GM18498 (cell line): Measurements from ENCODE around the gene RNU6-7.

Source experiments
- ATAC-seq: cut with Tn5 transposase; IDR thresholded peaks from one replicate; pipeline ENCODE4 v1.9.1; 2021; ENCODE audit warnings: mild to moderate bottlenecking, moderate library complexity; ENCODE audit not compliant: unreplicated experiment

RNU6-7 gene

DNA sequence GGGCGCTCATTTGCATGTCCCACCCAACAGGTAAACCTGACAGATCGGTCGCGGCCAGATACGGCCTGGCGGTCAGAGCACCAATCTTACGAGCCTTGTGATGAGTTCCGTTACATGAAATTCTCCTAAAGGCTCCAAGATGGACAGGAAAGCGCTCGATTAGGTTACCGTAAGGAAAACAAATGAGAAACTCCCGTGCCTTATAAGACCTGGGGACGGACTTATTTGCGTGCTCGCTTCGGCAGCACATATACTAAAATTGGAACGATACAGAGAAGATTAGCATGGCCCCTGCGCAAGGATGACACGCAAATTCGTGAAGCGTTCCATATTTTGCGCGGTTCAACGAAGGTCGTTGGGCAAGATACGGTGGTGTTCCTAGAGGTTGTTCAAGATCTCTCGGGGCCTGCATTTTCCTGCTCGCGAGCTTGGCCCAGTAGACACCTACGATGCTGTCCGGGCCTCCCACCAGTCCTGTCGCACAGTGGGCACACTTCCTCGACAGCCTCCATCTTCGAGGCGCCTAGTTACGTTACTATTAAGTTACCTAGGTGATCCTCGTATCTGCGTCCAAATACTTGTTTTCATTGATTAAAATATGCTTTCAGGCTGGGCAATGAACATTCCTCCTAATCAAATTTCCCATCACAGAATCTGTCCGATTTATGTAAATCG lies at the start of gene RNU6-7:
Gene RNU6-7, plus strand, starts transcription at position 230 of the 675 bp plus-strand sequence.
- no peak for ATAC-seq

GRCh38 chr14:32166029-32166428 lies 35.8 kb upstream of the RNU6-7 start:
- no peak for ATAC-seq

DNA sequence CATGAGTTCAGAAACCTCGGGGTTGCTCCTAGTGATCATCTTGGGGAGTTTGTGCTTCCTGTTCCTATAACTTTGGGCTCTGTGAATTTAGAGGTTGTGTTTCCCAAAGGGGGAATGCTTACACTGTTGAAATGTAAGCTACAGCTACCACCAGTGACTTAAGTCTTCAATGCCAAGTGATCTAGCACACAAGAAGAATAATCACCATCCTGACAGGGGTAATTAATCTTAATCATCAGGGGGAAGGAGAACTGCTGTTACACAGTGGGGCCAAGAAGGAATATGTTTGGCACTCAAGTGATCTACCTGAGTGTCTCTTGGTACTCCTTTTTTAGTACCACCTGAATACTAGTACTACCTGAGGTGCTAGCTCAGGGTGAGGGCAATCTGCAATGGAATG lies 34.9 kb upstream of the RNU6-7 start:
- no peak for ATAC-seq

DNA sequence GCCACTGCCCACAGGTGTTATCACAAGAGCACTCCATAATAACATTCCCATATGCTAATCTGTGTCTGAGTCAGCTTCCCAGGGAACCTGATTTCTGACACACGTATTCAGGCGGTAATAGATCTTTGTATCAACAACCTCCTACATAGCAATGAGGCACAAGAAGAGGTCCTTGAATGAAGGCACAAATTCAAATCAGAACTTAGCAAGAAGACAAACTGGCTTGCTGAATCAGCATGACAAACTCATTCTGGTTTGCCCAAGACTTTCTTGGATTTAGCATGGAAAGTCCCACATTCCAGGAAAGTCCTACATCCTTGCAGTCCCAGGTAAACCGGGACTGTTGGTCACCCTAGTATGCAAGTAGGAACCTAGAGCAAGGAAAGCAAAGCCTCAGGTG lies 33.9 kb upstream of the RNU6-7 start:
- ATAC-seq = no peak

- no peak for ATAC-seq
Measured at GRCh38 chr14:32169191-32169590, 32.7 kb upstream of the RNU6-7 start.

DNA sequence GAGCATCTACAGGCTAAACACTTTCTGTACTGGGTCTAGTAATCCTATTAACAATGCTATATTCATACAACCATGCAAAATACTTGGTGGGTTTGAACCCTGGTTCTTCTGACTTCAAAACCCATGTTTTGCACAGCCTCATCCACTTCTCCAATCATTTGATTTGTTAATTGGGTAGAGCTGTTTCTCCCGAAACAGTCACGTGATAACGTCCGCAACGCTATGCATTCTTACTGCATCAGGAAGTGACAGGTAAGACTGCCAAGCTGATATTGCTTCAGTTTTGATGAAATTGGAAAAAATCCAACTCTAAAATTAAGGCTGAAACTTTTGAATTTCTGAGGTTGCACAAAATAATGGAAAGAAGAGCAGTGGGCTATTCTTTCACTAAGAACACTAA lies 30.4 kb upstream of the RNU6-7 start:
- no peak for ATAC-seq

DNA sequence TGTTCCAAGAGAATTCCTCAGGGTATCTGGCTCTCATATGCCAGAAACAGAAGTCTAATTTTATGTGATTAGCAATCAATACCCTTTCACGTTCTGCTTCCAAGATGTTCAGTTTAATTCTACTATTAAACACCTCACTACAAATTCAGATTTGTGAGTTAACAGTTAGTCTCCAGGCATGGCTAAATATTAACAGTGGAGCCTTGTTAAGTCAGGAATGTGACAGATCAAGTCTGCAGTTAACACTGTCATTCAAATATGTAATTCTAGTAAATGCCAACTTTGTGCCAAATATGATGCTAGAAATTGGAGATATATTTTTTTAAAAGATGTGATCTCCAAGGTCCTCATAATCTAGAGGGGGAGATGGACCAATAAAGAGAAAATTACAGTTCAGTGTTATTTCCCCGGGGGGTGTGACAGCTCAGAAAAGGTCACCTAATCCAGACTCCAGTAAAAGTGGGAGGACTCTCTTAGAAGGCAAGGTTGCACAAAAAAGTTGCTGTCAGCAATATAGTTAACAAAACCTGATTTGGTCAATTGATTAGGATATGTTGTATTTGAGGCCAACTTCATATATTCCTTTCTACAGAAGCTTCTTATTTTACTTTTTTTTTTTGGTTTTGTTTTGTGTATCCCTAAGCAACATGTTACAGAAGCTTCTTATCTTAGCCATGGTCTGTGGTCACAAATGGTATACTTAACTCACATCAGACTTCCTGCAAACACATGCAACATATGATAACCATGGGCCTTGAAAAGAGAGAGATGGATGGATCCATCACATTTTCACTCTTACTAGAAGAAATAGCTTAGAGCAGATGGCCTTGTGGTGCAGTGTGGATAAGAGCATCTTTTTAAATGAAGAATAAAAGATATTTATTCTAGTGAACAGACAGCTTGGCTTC lies 18.4 kb upstream of the RNU6-7 start:
- no peak for ATAC-seq

DNA sequence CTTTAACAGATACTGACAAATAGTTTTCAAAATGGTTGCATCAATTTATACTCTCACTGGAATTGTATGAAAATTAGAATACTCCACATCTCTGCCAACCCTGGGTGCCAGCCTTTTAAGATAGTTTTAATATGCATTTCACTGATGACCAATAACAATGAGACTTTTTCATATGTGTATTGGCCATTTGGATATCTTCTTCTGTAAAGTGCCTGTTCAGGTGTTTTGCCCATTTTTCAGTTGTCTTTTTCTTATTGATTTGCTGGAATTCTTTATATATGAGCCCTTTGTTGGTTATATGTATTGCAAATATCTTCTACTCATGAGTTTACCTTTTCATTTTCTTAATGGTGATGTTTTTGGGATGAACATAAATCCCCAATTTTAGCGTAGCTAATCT lies 16.7 kb upstream of the RNU6-7 start:
- no peak for ATAC-seq

DNA sequence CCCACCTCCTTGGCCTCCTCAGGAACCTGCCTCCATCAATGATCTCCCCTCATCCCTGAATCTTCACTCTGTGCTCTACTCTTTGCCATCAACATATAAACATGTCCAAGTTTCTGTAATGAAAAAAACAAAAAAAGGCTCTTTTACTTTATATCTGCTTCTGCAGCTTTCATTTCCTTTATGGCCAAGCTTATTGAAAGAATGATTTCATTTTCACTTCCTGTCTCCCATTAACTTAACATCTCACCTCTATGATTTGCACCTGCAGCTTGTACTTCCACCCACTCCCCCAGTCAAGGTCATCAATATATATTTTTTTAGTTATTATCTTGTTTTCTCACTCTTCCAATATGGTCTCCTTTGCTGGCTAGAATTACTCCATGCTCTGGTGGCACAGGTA lies 15.6 kb upstream of the RNU6-7 start:
- ATAC-seq = peak; percentile 74

DNA sequence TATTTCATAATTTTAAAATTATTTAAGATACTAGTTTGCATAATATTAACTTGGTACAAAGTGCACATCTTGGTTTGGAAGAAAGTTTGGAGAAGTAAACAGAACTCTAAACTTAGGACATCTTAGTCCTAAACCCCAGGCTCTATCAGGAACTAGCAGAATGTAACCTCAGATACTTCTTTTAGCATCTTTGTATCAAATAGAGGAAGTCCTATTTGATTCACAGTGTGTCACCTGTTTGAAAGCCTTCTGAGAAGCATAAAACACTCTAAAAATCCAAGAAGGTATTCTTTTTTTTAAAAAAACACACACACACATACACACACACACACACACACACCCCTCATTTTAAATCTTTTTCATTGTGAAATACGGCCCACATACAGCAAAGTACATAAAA lies 12.0 kb upstream of the RNU6-7 start:
- no peak for ATAC-seq

GRCh38 chr14:32190673-32191072 lies 11.2 kb upstream of the RNU6-7 start:
- no peak for ATAC-seq

GRCh38 chr14:32192712-32193373 lies 9.0 kb upstream of the RNU6-7 start:
- no peak for ATAC-seq

GRCh38 chr14:32193532-32193931 lies 8.3 kb upstream of the RNU6-7 start:
- no peak for ATAC-seq

- ATAC-seq = no peak
Measured at GRCh38 chr14:32195636-32196035, 6.2 kb upstream of the RNU6-7 start.

DNA sequence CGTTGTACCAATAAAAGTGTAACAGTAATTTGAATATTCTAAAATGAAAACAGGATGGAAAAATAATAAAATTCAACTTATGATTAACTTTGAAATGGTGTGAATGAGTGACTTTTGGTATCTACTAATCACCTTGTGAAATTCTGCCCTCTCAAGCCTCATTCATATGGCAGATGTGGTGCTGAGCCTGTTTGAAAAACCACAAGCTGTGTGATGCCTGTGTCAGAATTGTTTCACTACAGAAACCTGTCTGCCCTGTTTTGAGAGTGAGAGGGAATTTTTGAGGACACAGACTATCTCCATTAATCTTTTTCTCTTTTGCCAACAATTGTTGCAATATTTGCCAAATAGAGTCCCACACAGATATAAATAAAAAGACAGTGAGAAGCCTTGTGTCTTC lies 3.9 kb upstream of the RNU6-7 start:
- peak; percentile 47 for ATAC-seq

GRCh38 chr14:32200368-32201192 lies 1.3 kb upstream of the RNU6-7 start:
- ATAC-seq = no peak

DNA sequence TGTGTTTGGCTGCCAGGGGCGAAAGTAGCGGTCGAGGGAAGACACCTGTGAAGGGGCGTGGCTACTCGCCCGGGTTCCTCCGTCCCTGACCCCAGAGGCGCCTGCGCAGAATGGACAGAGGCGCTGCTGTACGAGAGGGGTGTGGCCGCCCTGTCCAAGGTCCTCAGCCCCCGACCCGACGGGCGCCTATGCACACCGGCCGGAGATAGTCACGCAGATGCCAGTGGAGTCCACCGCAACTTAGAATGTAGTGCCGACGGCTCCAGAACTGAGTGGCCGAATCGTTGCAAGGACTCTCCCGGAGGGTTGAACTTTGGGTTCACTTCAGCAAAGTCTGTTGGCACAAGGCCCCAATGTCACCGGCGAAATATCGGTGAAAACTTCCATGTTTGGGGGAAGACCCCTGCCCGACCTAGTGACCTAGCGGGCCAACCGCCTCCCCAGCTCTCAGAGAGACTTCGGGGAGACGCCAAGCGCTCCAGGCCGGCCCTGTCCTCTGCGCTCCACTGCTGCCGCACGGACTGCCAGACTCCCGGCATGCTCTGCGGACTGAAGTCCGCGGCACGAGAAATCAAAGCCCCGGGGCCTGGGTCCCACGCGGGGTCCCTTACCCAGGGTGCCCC lies 541 bp upstream of the RNU6-7 start:
- ATAC-seq = peak; percentile 55

DNA sequence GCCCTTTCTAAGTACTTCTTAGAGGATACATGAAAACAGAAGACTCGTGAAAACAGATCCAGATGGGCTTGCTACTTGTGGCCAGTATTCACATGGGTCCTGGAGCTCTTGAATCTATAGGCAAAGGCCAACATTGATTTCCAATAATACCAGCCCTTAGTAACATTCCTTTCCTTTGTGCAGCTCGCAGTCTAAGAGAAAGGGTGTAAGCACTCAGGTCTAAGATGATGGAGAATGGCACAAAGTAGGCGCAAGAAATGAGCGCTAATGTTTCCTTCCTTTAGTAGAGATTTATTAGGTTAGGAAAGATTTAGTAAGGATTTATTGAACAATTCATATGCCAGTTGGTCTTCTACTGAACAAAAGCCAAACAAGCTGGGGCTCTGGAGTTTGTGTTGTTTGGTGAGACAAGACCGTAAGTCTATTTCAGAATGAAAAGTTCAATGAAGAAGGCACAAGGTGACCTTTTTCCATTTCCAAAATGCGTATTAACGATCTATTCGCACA lies 699 bp downstream of the RNU6-7 start:
- ATAC-seq = no peak

GRCh38 chr14:32202998-32203882 lies 1.4 kb downstream of the RNU6-7 start, which contains the start of gene RNU6-8:
Gene RNU6-8, minus strand, starts transcription at chr14:32203269.
- peak; percentile 72 for ATAC-seq
